Measurements from ENCODE around the gene CRABP2.

GRCh38 chr1:156708218-156708661, 2.9 kb upstream of the CRABP2 start:
- TF ChIP-seq CTCF (IDR thresholded peaks at IDR 0.05) (no peak), POLR2A (IDR thresholded peaks at IDR 0.05) (no peak)
